Loucy (cell line): ENCODE results near the gene SNX24.

Source experiments
- CTCF ChIP-seq: fragments of 200-600 bp; sonication (generic); conservative IDR thresholded peaks from 2 replicates; pipeline ENCODE4 v1.5.1; 2014; ENCODE audit warnings: mild to moderate bottlenecking, antibody characterized with exemption, low read length
- EZH2phosphoT487 ChIP-seq: fragments of 200-600 bp; IDR thresholded peaks from 2 replicates; pipeline ENCODE4 v1.6.1; 2018; ENCODE audit warnings: antibody characterized with exemption, mild to moderate bottlenecking, moderate library complexity, borderline replicate concordance

GRCh38 chr5:122858451-122858850, 13.0 kb downstream of the SNX24 start:
- TF ChIP-seq CTCF (no peak), EZH2phosphoT487 (no peak)
